GM20000 (cell line): Measurements from ENCODE around the gene SMAGP.

ENCODE experiments used
- DNase-seq: peaks from one replicate; pipeline ENCODE4 v3.0.0; 2012; ENCODE audit warnings: low spot score
- TF ChIP-seq, protein P1 (sequence below): IDR thresholded peaks from 2 replicates; pipeline ENCODE4 v1.5.1; 2012; ENCODE audit warnings: mild to moderate bottlenecking, control low read depth; ENCODE audit errors: extremely low read depth, missing control alignments

Gene SMAGP

DNA sequence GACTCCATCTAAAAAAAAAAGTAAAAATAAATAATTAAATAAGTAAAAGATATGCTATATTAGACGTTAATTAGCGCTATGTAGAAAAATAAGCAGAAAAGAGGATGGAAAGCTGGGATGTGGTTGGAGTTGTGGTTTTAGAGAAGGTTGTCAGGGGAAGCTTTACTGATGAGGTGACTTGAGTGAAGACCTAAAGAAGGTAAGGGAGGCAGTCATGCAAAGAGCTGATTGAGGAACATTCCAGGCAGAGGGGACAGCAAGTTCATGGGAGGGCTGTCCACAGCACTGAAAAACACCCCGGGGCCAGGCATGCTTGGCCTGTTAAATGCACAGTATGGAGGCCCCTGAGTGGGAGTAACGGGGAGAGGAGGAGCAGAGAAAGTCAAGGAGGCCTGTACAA lies 15.7 kb downstream of the SMAGP start:
- DNase-seq, result no peak
- TF ChIP-seq, protein P1, sequence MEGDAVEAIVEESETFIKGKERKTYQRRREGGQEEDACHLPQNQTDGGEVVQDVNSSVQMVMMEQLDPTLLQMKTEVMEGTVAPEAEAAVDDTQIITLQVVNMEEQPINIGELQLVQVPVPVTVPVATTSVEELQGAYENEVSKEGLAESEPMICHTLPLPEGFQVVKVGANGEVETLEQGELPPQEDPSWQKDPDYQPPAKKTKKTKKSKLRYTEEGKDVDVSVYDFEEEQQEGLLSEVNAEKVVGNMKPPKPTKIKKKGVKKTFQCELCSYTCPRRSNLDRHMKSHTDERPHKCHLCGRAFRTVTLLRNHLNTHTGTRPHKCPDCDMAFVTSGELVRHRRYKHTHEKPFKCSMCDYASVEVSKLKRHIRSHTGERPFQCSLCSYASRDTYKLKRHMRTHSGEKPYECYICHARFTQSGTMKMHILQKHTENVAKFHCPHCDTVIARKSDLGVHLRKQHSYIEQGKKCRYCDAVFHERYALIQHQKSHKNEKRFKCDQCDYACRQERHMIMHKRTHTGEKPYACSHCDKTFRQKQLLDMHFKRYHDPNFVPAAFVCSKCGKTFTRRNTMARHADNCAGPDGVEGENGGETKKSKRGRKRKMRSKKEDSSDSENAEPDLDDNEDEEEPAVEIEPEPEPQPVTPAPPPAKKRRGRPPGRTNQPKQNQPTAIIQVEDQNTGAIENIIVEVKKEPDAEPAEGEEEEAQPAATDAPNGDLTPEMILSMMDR, result no peak

DNA sequence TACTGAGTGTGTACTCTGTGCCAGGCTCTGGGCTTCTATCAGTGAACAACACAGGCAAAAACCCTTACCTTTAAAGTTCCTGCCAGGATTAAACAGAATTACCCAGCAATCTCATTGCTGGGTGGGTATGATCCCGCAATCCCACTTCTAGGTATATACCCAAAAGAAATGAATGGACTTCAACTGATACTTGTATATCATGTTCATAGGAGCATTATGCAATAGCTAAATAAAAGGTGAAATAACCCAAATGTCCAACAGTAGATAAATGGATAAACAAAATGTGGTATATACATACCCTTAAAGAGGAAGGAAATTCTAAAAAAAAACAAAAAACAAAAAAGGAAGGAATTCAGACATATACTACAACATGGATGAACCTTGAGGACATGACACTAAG lies 16.9 kb downstream of the SMAGP start:
- TF ChIP-seq, protein P1, result no peak

DNA sequence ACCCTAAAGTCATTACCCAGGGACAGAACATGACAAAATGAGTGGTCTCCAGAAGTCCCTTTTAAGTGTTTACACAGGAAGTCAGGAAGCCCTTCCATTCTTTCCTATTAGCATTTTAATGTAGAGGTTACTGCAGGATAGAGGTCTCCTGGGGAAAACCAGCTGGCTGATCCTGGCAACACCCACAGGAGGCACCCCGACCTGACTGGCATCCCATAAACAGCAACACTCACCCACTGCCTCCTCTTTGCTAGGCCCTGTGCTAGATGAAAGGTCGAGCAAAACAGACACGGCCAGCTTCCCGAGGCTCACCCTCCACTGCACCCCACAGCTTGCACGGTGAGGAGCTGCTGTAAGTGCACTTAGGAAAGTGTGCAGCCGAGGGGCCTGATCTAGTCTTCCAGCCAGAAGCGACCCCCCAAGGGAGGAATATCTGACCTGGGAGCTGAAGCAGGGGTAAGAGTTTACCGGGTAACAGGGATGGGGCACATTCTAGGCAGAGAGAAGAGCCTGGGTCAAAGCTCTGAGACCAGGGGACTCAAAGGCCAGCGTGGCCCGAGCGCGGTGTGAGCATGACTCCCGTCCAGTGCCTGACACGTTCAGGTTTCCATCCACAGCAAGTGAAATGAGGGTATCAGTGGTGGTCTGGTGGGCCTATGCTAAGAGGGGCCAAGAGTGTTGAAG lies 22.6 kb downstream of the SMAGP start:
- no peak for DNase-seq
- TF ChIP-seq, protein P1, result no peak

More for the DNA sequence above, 16.9 kb downstream of the SMAGP start:
- no peak for DNase-seq

DNA sequence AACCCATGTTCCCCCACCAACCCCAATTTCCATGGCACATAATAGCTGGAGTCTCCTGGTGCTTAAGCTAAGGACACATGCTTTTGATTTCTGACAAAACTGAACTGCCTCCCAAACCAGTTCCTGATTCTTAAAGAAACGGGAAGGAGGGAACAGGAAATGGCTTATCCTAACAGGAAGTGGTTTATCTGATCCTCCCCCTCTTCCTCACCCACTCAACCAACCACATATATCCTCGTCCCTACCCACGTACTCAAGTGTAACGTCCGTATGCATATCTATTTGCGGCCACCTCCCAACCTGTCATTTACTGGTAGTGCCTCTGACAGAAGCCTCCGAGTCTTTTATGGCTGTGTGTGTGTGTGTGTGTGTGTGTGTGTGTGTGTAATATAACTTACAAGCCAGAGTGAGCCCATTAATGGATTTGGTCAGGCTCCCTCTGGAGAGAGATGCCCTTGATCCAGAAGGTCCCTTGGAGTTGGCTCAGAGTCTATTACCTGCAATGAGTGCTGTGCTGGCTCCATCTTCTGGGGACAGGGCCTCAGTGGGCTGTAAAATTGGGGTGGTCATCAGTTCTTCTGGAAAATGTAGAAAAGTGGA lies 23.9 kb downstream of the SMAGP start:
- TF ChIP-seq, protein P1, result peak; percentile 15
- no peak for DNase-seq

DNA sequence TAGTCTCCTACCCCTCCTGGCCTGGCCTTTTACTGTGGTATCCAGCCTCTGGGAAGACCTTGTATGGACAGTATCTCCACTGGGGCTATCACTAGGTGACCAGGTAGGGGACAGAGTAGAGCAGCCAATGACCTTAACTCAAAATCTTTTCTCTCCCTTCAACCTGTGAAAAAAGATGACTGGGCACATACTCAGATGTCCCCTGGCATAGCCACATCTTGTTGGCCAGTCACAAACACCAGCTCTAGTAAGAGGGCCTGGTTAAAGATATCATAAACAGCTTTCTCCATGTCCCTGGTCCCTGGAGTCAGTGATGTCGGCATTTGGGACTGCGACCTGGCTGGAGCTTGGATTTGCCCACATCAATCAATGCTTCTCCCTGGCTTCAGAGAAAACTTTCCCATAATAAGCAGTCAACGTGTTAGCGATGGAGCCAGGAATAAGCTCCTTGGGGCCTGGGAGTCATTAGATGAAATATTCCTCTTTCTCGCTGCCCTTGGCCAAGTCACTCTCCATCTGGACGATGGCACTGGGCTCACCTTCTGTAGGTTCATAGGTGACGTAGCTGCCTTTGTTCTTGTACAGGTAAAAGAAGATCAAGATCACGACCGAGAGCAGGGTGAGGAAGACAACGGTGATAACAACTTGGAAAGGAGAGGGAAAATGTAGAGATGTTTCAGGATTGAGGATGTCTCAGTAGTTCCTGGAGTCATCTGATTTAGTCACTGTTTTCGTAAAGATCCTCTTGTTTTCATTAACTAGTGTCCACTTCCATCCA lies 24.6 kb downstream of the SMAGP start:
- TF ChIP-seq, protein P1, result no peak
- no peak for DNase-seq

DNA sequence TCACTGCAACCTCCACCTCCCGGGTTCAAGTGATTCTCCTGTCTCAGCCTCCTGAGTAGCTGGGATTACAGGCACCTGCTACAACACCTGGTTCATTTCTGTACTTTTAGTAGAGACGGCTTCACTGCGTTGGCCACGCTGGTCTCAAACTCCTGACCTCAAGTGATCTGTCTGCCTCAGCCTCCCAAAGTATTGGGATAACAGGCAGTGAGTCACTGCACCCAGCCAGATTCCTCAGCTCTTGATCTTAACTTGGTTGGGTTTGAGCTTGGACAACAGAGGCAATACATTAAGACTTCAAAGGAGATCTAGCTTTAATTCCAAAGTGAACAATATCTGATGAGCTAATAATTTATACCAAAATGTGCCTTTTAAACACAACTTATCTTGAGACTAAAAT lies 25.9 kb downstream of the SMAGP start:
- TF ChIP-seq, protein P1, result no peak
- DNase-seq, result no peak

DNA sequence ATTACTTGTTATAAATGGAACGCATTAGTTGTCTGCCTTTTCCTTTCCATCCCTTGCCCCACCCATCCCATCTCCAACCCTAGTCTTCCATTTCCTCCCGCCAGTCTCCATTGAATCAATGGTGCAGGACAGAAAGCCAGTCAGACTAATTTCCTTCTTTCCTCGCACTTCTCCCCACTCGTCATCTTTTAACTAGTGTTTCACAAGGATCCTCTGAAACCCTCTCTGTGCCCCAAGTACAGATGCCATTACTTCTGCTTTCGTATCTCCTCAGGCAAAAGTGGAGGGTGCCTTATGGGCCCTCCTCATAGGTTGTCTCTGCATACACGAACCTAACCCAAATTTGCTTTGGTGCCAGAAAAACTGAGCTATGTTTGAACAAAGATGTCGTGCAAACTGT lies 27.3 kb downstream of the SMAGP start:
- TF ChIP-seq, protein P1, result no peak
- DNase-seq, result no peak
